Measurements from ENCODE around the gene DDX19B. TPM values are rescaled to one million over a fixed set of nuclear protein-coding genes. Genes with fewer than 3 reads are reported as not detected.
"Not testable (repeated sequence)": the region's sequence is repeated elsewhere in the genome, so short reads cannot be mapped to it uniquely, and the experiment has no call there.

DDX19B gene
- 10 to 100 TPM; 17.6 to 23.8 (median 22.0) TPM for polyA plus RNA-seq (ENCODE audit: insufficient read length in 10 of 10)
- long read RNA-seq, donor 1, partial matches to known transcripts = 6 of 6 reads
- long read RNA-seq, donor 1, other reads (novel, unspliced or antisense) = 0 of 6 reads
- long read RNA-seq, donor 2, transcript DDX19B-201 (12 exons, 3,386 nt) = major isoform, 5 of 5 reads
- long read RNA-seq, donor 2, partial matches to known transcripts = 0 of 5 reads
- long read RNA-seq, donor 2, other reads (novel, unspliced or antisense) = 0 of 5 reads
- long read RNA-seq, donor 3 = 0 reads
- long read RNA-seq, donor 4, partial matches to known transcripts = 0 of 1 reads
- long read RNA-seq, donor 4, other reads (novel, unspliced or antisense) = 0 of 1 reads
- long read RNA-seq, donor 5, partial matches to known transcripts = 0 of 4 reads
- long read RNA-seq, donor 5, other reads (novel, unspliced or antisense) = 0 of 4 reads
- long read RNA-seq, donor 6, partial matches to known transcripts = 0 of 4 reads
- long read RNA-seq, donor 6, other reads (novel, unspliced or antisense) = 0 of 4 reads
- long read RNA-seq, donor 7, partial matches to known transcripts = 0 of 2 reads
- long read RNA-seq, donor 7, other reads (novel, unspliced or antisense) = 0 of 2 reads
- long read RNA-seq, donor 8, partial matches to known transcripts = 0 of 3 reads
- long read RNA-seq, donor 8, other reads (novel, unspliced or antisense) = 0 of 3 reads
- long read RNA-seq, donor 9 = 0 reads

DNA sequence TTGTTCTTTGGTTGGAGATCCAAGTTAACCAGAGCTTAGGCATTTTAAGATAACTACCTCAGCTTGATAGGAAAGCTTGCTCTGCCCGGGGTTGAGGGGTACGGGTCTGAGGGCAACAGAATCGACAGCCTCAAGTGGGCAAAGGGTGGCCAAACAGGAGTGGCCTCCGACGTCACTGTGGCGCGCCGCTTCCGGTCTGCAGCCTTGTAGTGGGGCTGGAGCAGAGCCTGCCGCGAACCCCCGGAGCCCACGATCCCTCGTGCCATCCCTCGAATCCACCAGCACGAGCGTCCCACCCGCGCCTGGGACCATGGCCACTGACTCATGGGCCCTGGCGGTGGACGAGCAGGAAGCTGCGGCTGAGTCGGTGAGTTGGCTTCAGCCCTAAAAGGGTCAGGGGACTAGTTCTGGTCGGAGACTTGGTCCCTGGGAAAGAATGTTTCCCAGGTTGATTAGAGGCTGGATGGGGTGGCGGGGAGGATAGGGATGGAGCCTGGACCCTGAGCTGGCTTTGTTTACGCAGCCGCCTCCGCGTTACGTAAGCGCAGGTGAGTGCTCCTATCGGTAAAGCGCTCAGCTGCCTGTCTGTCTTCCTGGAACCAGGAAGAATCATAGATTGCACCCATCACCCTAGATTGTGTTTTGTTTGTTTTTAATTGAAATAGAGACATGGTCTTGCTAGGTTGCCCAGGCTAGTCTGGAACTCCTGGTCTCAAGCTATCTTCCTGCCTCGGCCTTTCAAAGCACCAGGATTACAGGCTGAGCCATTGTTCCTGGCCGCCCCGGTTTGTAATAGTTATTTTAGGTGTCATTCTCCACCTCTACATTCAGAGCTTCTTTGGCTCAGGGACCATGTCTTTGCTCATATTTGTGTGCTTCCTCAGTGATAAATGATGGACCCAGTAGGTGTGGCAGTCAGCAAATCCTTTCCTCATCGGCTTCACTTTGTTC lies at the start of gene DDX19B:
TSS of gene DDX19B (plus strand) at position 199 of the 951 bp plus-strand sequence. CDS start at position 311, 112 bp downstream.
- DNase-seq = peak; percentile 60 to 94 (median 85)

DNA sequence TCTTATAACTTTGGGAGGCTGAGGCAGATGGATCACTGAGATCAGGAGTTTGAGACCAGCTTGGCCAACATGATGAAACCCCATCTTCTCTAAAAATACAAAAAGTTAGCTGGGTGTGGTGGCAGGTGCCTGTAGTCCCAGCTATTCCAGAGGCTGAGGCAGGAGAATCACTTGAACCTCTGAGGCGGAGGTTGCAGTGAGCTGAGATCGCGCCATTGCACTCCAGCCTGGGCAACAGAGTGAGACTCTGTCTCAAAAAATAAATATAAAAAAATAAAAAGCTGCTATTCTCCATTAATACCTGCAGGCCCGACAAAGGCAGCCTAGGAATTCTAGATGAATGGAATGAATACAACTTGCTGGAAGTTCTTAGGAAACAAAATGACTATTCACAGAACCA lies 49.3 kb upstream of the DDX19B start:
- DNase-seq = not testable (repeated sequence)

DNA sequence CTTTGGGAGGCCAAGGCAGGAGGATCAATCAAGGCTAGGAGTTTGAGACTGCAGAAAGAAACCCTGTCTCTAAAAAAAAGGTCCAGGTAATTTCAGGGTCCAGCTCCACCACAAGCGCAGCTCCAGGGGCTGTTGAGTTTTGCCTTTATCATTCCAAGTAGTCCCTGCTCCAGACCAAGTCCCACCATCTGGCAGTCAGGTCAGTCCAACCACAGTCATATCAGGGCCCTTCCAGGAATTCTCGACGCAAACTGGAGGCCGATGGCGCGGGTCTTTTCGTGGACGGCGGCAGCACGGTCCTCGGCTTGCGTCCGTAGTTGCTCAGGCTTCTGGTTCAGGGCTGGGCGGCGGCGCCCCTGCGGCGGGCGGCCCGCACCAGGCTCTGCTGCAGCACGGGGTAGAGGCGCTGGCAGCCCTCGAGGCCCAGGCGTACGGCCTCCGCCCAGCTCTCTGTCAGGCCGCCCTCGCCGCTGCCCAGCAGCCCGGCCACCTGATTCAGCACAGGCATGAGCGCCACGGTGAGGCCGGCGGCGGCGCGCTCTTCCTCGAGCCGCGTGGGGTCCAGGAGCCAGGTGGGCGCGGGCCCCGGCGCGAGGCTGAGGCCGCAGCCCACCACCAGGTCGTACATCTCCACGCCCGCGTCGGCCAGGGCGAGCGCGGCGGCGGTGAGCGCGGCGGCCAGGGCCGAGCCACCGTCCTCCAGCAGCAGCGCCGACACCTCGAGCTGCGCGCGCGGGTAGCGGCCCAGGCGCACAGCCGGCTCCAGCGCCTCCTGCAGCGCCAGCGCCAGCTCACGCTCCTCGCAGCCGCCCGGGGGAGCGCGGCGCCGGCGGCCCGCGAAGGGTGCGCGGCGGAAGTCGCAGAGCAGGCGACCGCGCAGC lies 48.0 kb upstream of the DDX19B start:
- DNase-seq = peak in 2 of 3 donors; percentile 4 to 72

DNA sequence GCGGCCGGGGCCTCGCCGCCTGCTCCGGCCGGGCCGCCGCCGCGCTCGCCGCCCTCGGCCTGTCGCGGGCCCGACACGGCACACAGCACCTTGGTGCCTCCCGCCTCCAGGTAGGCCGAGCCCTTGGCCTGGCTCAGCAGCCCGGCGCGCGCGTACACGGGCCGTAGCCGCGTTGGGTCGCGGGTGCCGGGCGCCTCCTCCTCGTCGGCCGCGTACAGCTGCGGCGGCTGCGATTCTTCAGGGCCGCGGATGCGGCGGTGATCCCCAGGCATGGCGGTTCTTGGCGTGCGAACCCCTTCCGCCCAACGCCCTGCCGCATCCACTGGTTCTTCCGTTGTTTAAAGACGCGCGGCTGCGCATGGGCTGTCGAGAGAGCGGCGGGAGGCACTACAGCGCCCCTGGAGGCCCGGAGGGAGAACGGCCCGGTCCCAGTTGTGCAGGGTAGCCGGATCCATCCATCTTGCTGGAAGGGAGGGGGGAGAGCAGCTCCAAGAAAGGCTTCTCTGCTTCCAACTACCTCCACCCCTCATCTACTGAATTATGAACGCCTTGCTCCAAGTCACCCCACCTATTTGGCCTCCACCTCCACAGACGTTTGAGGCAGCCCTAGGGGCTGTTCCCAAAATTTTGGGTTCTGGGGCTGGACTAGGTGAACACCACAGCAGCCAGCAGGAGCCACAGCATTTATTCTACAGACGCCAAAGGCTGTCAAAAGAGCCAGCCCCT lies 47.2 kb upstream of the DDX19B start, which contains the start of gene EXOSC6:
TSS of gene EXOSC6 (minus strand) at position 312 of the 726 bp plus-strand sequence. CDS start at position 272, 40 bp downstream.
- peak; percentile 92 to 97 (median 94) for DNase-seq

DNA sequence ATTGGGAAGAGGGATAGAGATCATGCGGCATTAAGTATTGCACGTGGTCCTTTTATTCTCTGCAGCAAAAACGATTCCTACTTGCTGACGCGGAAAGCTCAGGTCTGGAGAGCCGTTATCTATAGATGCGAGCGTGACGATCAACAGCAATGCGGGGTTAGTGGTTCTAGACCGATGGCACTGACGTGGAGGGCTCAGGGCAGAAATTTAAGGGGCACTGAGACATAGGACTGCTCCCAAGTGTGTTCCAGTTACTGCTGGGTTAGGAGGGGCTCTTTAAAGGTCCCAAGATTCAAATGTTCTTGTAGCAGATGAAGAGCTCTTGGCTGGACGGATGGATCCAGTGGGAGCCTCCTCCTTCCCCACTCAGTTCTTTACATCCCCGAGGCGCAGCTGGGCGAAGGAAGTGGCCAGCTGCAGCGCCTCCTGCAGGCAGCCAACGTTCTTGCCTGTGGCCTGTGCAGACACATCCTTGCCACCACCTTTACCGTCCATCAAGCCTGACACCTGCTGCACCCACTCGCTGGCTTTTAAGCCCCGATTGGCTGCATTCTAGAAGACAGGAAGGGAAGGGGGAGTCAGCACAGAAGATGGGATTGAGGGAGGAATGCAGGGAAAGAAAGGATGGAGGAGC lies 46.5 kb upstream of the DDX19B start:
- DNase-seq = peak in 1 of 3 donors; percentile 23

DNA sequence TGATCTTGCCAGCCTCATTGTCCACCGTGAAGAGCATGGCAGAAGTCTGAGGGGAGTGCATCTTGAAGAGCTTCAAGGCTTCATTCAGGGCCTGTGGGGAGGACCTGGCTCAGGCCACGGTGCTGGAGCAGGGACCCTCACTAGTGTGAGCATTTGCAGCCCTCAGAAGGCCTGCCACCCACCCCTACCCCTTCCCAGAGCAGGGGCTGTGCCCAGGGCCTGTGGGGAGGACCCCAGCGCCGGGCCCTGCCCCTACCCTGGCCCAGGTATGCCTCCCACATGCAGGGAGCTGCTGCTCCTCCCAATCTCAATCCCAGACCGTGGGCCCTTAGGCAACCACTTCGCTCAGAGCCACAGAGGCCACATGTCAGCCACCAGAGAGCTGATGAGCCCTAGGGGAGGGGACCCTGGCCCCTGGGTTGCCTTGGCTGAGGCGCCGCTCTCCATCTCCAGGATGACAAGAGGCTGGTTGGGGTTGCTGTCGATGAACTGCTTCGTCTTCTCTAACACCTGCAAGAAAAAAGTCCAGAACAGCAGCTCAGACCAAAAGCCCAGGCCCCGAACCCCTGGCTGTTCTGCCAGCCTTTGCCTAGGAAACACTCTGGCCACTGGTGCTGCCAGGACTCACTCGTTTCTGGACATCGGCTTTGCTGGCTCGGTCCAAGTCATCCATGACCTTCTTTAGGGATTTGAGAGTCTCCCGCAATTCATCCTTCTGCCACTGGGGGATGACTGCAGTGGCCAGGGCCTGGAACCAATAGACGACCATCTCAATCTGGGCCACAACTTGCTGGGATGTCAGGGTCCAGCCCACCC lies 45.5 kb upstream of the DDX19B start:
- peak in 1 of 3 donors; percentile 38 for DNase-seq

DNA sequence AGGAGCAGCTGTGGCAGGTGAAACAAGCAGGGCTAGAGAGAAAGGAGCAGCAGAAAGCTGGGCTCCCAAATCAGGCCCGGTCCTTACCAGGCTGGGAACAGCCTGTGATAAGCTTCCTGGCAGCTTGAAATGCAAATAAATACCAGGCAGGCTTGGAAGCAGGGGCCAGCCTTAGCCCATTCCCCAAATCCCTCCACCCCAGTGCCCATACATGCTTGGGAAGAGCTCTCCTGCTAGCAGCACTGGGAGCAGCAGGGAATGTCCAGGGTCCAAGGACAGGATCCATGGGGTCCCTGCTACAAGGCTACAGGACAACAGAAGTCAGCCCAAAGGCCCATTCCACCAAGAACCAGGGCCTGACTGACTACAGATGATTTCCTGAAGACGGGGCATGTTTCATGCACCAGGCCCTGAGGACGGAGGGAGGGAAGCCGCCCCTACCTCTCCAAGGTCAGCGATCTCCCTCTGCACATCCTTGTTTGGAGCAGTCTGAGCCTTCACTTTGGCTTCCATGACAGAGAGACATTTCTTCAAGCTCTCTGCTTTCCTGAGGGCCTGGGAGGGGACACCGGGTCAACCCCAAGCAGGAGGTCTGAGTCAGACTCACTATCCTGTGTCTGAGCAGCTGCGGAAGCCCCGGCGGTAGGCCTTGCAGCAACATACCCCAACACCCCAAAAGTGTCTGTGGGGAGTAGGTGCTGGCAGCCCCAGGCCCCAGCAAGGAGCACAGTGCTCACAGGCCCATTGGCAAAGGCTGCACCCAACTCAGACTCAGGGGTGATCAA lies 44.6 kb upstream of the DDX19B start:
- DNase-seq = peak in 1 of 3 donors; percentile 14

DNA sequence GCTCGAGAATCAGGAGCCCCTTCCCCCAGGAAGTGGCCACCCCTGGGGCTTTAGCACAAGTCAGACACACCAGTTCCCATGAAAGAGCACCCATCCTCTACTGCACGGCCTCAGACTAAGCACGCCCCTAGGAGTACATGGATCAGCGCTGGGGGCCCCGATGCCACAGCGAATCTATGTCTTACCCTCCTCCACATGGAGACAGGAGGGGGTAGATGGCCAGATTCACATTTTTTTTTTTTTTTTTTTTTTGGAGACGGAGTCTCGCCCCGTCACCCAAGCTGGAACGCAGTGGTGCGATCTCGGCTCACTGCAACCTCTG lies 44.1 kb upstream of the DDX19B start:
- no peak for DNase-seq

DNA sequence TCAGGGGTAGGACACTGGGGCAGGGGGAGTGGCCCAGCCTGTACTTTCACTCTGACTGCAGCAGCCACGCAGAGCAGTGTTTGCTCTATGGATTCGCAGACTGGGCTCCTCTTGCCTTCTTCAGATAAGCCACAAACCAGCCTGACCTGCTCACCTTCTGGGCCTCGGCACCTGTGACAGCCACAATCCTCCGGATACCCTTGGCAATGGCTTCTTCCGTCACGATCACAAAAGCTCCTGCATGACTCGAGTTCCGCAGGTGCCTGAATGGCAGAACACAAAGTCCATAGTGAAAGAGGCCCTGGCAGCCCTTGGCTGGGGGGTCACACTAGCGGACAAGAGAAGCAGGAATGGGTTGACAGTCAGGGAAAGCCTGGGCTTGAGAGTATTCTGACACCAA lies 43.4 kb upstream of the DDX19B start:
- DNase-seq = no peak

DNA sequence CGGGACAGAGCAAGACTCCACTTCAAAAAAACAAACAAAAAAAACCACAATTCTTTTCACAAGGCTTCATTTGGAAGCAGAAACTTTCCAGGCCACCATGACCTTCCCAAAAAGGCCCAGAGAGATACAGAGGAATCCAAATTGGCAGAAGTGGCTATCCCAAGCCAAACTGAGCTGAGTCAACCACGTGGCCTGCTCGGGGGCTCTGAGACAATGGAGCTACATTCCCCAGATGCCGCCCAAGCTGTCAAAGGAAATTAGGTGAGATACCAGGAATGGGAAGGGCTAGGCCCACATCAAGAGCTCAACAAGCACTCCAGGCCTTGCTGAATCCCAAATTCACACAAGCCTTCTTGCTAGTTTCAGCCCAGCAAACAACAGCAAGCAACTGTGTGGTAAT lies 41.6 kb upstream of the DDX19B start:
- no peak for DNase-seq

DNA sequence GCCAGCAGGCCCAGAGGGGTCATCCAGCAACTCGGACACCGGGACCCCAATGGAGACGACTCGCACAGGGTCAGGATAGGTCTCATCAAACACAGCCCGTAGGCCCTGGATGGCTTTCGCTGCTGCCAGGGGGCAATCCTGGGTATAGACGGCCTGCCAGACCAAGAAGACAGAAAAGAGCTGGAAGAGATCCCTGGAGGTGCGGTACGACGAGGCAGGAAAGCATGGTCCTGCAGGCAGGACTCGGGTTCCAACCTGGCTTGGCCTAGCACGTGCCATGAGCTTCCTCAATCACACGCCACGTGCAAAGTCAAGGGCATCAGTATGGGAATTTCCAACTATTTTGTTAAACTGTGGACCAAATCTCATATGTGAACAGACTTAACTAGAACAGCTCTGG lies 40.9 kb upstream of the DDX19B start:
- no peak for DNase-seq

DNA sequence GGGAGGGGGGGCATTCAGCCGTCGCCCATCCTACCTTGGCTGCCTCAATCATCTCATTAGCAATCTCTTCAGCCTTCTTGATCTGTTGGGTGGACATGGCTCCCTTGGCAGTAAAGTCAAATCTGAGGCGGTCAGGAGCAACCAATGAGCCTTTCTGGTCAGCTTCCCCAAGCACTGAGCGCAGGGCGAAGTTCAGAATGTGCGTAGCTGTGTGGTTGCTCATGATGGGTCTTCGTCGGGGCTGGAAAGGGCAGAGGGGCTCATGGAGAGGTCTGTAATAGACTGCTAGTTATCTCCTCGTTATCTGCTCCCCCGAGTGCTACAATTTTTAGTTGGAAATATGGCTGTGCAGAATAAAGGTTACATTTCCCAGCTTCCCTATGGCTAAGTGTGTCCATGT lies 40.0 kb upstream of the DDX19B start:
- DNase-seq = no peak

DNA sequence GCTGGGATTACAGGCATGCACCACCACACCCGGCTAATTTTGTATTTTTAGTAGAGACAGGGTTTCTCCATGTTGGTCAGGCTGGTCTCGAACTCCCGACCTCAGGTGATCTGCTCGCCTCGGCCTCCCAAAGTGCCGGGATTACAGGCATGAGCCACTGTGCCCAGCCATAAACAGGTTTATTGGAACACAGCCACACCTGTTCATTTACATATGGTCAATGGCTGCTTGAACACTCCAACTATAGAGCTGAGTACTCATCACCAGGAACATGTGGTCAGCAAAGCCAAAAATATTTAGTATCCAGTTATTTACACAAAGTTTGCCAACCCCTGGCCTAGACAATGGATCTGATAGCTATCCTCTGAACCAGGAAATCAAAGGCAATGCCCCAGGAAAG lies 39.1 kb upstream of the DDX19B start:
- not testable (repeated sequence) for DNase-seq

DNA sequence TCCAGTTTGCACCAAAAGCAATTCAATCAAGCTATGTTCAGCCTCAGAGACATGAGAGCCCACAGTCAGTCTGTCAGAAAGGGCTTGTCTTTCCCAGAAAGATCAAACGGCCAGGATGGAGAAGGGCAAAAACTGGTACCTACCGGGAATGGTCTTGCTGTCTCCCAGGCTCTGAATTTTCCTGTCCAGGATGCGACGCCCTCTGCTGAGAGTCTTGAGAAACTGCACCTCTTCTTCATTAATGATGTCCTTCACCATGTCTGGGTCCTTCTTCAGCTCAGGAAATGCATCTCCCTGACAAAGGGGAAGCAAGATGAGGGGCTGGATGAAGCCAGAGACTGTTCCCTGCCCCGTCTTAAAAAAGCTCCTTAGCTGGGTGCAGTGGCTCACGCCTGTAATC lies 31.5 kb upstream of the DDX19B start:
- DNase-seq = peak in 1 of 3 donors; percentile 36

DNA sequence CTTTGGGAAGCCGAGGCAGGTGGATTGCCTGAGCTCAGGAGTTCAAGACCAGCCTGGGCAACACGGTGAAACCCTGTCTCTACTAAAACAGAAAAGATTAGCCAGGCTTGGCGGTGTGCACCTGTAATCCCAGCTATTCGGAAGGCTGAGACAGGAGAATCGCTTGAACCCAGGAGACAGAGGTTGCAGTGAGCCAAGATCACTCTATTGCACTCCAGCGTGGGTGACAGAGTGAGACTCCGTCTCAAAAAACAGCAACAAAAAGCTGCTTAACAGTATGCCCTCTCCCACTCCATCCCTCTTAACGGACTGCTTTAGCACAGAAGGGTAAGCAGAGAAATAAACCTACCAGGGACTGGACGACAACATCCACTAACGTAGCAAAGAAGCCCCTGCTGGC lies 31.1 kb upstream of the DDX19B start:
- not testable (repeated sequence) for DNase-seq

DNA sequence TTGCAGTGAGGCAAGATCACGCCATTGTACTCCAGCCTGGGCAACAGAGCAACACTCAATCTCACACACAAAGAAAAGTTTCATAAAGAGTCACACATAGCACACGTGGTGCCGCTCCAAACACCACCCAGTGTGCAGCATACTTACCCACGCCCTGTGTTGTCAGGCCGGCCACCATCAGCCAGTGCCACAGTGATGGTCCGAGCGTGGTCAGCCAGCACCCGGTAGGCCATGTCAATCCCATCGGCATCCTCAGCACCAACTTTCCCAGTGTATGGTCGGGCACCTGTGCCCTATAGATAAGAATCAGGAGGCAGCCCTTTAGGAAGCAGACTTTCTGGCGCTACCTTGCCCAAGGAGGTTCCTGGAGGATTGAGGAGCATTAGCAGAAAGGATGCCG lies 29.5 kb upstream of the DDX19B start:
- no peak for DNase-seq

DNA sequence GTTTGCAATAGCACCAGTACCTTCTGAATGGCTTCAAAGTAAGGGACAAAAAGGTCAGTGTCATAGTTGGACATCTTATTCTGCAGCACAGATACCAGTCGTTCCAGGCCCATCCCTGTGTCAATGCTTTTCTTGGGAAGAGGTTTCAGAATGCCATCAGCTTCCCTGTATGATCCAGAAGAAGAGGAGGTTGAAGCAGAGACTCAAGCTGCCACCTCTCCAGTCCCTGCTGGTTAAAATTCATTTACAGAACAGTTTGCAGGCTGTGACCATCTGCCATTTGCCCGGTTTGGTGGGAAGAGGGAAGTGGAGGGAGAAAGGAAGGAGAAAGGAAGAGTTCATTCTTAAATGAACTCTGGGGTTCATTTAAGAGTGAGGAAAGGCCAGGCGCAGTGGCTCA lies 28.8 kb upstream of the DDX19B start:
- DNase-seq = no peak

DNA sequence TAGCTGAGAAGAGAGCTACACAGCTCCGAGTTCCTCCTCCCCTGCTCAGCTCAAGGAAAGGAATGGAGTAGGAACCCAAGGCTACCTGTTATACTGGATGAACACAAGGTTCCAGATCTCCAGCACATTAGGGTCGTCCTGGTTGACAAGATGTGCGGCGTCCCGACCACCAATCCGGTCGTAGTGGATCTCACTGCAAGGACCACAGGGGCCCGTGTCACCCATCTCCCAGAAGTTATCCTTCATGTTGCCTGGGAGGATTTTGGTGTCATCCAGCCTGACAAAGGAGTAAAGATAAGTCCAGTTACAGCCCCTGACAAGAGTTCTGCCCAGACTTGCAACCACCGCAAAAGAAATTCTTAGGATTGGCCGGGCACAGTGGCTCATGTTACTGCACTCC lies 27.3 kb upstream of the DDX19B start:
- DNase-seq = no peak
